ENCODE data around the gene CHMP6. TPM values are rescaled to one million over a fixed set of nuclear protein-coding genes. Genes with fewer than 3 reads are reported as not detected.

CHMP6 gene
- polyA plus RNA-seq, 3 donors = 24.8 to 32.9 (median 25.4) TPM

GRCh38 chr17:80981929-80982425 is 9.7 kb upstream of the CHMP6 start:
- no peak for DNase-seq (ENCODE audit: extremely low read depth in 1 of 11, low read depth in 9 of 11, low spot score in 4 of 11)

DNA sequence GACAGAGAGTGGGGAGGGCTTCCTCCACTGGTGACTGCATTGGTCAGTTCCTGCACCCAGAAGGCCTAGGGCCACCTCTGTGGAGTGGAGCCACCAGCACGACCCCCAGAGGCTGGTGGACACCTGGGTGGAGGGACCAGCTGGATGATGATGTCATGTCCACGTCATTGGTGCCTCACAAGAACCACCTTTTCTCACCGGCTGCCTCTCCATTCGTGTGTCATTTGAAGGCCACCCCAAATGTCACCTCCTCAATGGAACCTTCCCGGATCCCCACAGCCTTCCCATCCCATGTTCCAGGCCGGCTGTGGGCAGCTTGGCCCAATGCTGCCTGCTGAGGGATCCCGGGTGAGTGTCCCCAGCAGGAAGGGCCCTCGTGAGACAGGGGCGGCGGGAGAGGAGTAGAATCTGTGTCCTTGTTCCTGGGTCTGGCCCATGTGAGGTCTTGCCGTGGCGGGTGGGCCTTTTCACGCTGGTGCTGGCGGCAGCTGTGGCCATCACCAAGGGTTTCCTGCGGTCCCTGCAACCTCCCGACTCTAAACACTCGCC is 9.1 kb upstream of the CHMP6 start:
- no peak for DNase-seq (ENCODE audit: extremely low read depth in 1 of 11, low read depth in 9 of 11, low spot score in 4 of 11)

- no peak for DNase-seq (ENCODE audit: extremely low read depth in 1 of 11, low read depth in 9 of 11, low spot score in 4 of 11)
Observed at GRCh38 chr17:80983545-80983944, 8.1 kb upstream of the CHMP6 start.

DNA sequence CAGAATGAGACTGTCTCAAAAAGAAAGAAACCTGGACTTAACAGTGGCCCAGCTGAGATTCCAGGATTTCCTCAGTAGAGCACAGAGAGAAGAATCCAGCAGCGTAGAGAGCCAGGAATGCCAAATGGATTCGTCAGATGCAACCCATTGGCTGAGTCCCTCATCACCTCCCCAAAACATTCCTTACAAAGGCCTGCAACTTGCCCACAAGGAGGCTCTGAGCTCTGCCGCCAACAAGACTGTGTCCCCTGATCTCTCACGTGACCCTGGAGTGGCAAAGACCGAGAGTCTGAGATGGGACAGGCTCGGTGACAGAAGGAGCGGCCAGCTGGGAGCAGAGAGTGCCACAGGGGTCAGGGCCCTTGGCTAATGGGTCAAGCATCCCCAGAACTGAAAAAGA is 6.9 kb upstream of the CHMP6 start:
- DNase-seq (ENCODE audit: extremely low read depth in 1 of 11, low read depth in 9 of 11, low spot score in 4 of 11) = no peak

GRCh38 chr17:80986046-80986445 is 5.6 kb upstream of the CHMP6 start:
- DNase-seq (ENCODE audit: extremely low read depth in 1 of 11, low read depth in 9 of 11, low spot score in 4 of 11) = no peak

DNA sequence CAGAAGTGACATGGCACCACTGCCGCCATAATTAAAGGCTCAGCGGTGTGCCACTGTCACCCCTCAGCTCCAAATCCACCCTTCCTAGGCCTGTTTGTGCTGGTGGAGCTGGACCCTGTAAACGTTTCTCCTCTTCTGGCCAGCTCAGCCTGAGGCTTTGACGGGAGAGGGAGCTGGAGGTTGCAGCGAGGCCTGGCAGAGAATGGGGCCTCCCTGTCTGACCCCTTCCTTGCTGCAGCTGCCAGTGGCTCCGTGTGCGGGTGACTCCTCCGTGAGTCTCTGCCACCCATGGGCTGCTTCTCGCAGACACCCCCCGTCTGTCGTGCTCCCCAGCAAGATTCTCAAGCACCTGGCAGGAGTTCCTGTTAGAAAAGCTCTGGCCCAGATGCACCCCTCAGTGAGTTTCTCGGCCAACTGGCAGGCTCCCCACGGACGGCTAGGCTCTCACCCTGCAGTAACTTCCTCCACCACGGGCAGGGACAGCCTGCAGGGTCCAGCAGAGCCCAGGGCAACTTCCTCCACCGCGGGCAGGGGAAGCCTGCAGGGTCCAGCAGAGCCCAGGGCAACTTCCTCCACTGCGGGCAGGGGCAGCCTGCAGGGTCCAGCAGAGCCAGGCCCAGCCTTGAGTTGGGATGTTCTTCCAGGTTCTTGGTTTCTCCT is 4.7 kb upstream of the CHMP6 start:
- no peak for DNase-seq (ENCODE audit: extremely low read depth in 1 of 11, low read depth in 9 of 11, low spot score in 4 of 11)

GRCh38 chr17:80987941-80988461 is 3.6 kb upstream of the CHMP6 start:
- DNase-seq (ENCODE audit: extremely low read depth in 1 of 11, low read depth in 9 of 11, low spot score in 4 of 11) = no peak

- no peak for DNase-seq (ENCODE audit: extremely low read depth in 1 of 11, low read depth in 9 of 11, low spot score in 4 of 11)
Observed at GRCh38 chr17:80989586-80989913, 2.1 kb upstream of the CHMP6 start.

- DNase-seq (ENCODE audit: extremely low read depth in 1 of 11, low read depth in 9 of 11, low spot score in 4 of 11) = no peak
Observed at GRCh38 chr17:80990921-80991644, 558 bp upstream of the CHMP6 start.

DNA sequence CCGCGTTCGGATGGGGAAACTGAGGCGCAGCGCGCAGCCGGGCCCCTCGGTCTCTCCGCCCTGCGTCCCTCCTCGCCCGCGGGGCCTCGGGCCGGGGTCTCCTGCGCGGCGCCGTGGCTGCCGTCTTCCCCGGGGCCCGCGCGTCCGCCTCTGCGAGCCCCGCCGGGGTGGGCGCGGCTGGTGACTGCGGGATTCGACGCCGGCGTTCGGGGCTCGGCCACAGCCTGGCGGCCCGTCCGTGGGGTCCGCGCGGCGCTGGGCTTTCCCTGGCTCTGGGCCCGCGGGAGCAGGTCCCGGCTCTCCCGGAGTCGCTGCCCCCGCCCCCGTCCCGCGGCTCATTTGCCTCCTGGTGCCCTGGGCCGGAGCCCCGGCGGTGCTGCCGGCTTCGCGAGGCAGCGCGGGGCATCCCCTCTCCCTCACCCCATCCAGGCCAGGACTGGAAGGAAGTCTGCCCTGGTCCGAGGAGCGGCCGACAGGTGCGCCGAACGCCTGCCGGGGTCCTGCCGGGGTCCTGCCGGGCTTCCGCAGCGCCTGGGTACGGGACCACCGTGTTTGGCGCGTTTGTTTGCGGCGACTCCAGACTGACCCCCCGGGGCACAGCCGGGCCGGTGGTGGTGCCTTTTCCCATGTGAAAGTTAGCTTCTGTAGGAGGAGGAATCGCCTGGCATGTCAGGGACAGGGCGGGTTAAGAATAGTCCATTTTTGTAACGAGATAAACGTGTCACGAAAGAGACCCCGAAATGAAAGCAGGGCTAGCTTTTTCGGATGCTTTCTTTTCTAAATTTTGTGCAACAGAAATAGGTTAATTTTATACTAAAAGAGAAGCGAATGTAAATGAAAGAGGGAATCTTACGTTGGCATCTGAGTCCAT is 671 bp downstream of the CHMP6 start:
- no peak for DNase-seq (ENCODE audit: extremely low read depth in 1 of 11, low read depth in 9 of 11, low spot score in 4 of 11)

- no peak for DNase-seq (ENCODE audit: extremely low read depth in 1 of 11, low read depth in 9 of 11, low spot score in 4 of 11)
Observed at GRCh38 chr17:80992948-80993624, 1.4 kb downstream of the CHMP6 start.

DNA sequence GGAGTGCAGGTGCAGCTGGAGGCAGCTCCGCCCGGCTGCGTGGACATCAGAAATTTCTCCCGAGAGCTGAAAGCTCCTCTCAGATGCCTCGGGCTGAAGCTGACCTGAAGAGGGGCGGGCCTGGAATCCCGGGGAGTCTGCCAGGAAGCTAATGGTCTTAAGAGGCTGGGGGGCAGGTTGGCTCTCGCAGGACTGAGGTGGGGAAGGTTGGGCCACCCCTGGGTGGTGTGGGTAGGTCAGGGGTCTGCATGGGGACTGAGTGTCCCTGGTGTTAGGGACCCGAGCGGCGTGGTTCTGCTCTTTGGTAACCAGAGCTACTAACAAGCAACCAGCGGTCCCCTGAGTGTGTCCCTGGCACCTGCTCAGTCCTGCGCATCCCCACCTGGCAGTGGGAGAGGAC is 3.5 kb downstream of the CHMP6 start:
- no peak for DNase-seq (ENCODE audit: extremely low read depth in 1 of 11, low read depth in 9 of 11, low spot score in 4 of 11)

GRCh38 chr17:80996422-80997305 is 5.0 kb downstream of the CHMP6 start:
- DNase-seq (ENCODE audit: extremely low read depth in 1 of 11, low read depth in 9 of 11, low spot score in 4 of 11) = no peak

DNA sequence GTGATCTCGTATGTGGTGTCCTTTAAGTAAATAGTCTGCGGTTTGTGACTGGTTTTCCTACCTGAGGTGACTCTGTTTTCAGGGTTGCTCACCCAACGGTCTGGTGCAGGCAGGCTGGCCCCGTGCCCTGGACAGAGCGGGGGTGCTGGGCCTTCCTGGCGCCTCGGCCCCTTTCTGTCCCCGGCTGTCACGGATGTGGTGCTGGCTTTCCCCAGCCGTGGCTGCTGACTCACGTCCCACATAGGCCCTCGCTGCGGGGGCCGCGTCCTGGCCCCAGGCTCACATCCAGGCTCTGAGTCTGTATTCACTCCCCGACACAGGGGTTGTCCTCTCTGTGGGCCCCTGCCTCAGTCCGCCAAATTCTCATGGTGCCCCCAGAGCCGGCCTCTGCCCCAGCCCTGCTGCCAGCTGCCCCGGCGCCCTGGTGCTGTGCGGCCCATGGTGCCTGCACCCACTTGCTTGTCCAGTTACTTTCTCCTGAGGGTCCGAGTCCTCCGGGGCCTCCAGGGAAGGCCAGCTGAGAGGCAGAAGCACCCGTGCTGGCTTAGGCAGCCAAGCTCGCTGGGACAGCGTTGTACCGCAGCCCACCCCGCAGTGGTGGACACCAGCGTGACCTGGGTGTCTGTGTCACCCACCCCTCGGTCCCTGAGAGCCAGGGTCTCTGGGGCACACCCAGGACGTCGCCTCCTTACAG is 5.9 kb downstream of the CHMP6 start:
- no peak for DNase-seq (ENCODE audit: extremely low read depth in 1 of 11, low read depth in 9 of 11, low spot score in 4 of 11)

DNA sequence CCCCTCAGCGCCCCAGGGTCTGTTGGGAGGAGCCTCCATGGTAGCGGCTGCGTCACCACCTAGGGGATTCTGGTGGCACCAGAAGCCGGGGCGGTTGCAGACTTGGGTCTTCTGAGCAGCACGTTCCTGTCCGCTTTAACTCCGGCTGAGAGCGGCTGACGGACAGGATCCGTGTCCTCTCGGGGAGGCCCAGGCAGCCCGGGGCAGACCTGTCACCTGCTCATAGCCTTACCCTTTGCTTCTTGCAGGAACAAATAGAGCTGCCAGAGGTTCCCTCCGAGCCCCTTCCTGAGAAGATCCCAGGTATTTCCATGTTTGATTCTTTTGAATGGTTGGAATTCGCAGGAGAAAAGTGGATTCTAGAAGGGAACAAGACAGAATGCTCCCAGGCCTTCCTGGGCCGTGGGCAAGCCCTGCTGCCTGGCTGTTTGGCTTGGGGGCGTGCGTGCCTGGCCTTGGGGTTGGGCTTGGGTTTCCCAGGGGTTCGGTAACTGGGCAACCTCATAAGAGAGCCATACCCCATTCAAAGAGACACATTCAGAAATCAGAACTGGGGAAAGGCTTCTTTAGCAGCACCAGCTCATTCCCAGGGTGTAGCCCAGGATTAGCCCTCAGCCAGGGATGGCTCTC is 6.6 kb downstream of the CHMP6 start:
- no peak for DNase-seq (ENCODE audit: extremely low read depth in 1 of 11, low read depth in 9 of 11, low spot score in 4 of 11)

DNA sequence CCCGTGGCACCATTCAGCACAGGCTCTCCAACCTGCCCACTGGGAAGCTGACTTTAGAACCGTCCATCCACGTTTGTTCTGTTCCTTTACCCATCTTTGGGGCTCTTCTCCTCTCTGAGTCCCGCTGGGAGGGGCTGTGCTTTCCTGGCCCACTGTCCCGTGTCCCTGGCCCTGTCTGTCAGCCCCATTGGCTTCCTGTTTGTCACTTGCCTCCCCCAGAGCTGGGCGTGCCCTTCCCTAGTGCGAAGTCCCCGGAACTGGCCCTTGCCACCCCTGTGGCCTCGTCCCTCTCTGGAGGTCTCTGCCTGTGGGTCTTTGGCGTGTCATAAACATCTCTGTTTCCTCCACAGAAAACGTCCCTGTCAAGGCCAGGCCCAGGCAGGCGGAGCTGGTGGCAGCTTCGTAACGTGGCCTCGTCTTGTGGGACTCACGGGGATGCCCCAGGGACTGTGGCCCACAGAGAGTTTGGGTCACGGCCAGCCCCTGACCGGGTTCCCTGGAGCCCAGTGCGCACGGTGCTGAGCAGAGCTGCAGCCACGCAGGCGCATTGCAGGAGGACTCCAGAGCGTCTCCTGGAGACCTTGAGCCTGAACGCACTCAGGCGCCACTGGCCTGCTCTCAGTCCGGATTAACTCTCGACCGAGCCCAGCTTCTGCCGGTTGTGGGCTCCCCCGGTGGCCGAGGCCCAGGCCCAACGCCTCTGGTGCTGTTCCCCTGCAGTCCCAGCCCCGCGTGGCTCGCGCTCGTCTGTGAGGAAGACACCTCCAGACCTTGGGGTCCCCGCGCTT is 7.3 kb downstream of the CHMP6 start:
- no peak for DNase-seq (ENCODE audit: extremely low read depth in 1 of 11, low read depth in 9 of 11, low spot score in 4 of 11)
